ENCODE data around the gene MYD88. TPM values are rescaled to one million over a fixed set of nuclear protein-coding genes. Genes with fewer than 3 reads are reported as not detected.
A peak's percentile ranks its signal among the peaks of the same experiment; 100 is the strongest.
"Not testable (repeated sequence)": the region's sequence is repeated elsewhere in the genome, so short reads cannot be mapped to it uniquely, and the experiment has no call there.

Gene MYD88
- total RNA-seq, 1 experiment from 2014 or later: 21.2 TPM

- DNase-seq; H3K9me3 ChIP-seq; BruUV-seq (replicated peaks); H3K27me3 Mint-ChIP-seq (ENCODE audit: insufficient read depth, unreplicated experiment); H3K27me3 ChIP-seq (replicated peaks; ENCODE audit: control insufficient read depth, insufficient read depth, low read length); H3K36me3 ChIP-seq (ENCODE audit: control insufficient read depth, insufficient read depth, low read length); H3K9me3 Mint-ChIP-seq (ENCODE audit: unreplicated experiment): not testable (repeated sequence)
- peaks cover 56% of the 10 kb centered on the region for H3K36me3 Mint-ChIP-seq (ENCODE audit: insufficient read depth, unreplicated experiment)
- peaks cover 56% of the 10 kb centered on the region for H3K4me1 ChIP-seq
- ChIA-PET CTCF (interaction anchor here (2.4 kb wide), 1 partner anchor 29 kb away, joined by 16 read pairs; the partner anchor contains the start of gene OXSR1), POLR2A (interaction anchor here (2.7 kb wide), 1 partner anchor 29 kb away, joined by 73 read pairs; the partner anchor contains the start of gene OXSR1)
- peak overlapping the region; percentile 95 for H3K4me3 Mint-ChIP-seq (ENCODE audit: unreplicated experiment)
- H3K27ac Mint-ChIP-seq (ENCODE audit: unreplicated experiment): peak overlapping the region; percentile 82
- peaks cover 30% of the 10 kb centered on the region for H3K4me1 Mint-ChIP-seq (ENCODE audit: low read depth, unreplicated experiment)
- intact Hi-C loops (cut with micrococcal nuclease; ENCODE audit: unreplicated experiment): loop anchor here (5.0 to 10.0 kb wide), 2 partner anchors 102 to 319 kb away; partner anchors contain the start of gene ACVR2B
- peak overlapping the region; percentile 91 for H3K4me3 ChIP-seq (ENCODE audit: low read depth, low read length)
Measured at GRCh38 chr3:38135621-38136277, 2.7 kb upstream of the MYD88 start.

- Mint-ChIP-seq H3K4me1 (ENCODE audit: low read depth, unreplicated experiment) (peaks cover 30% of the 10 kb centered on the region), H3K4me3 (ENCODE audit: unreplicated experiment) (peak overlapping the region; percentile 95), H3K9me3 (ENCODE audit: unreplicated experiment) (no peaks in the 10 kb centered on the region), H3K27ac (ENCODE audit: unreplicated experiment) (peak overlapping the region; percentile 82), H3K36me3 (ENCODE audit: insufficient read depth, unreplicated experiment) (peaks cover 50% of the 10 kb centered on the region), H3K27me3 (ENCODE audit: insufficient read depth, unreplicated experiment) (no peaks in the 10 kb centered on the region)
- POLR2A ChIA-PET: interaction anchor here (0.5 to 2.7 kb wide), 5 partner anchors 20 to 132 kb away, joined by 3 to 73 read pairs (median 4); partner anchors contain the start of gene OXSR1
- H3K9me3 ChIP-seq: no peaks in the 10 kb centered on the region
- BruUV-seq (replicated peaks): TSS peak; percentile 36
- CTCF ChIA-PET: interaction anchor here (0.5 to 2.4 kb wide), 4 partner anchors 16 to 143 kb away, joined by 3 to 16 read pairs (median 4); partner anchors contain the start of gene OXSR1
- intact Hi-C loops (cut with micrococcal nuclease; ENCODE audit: unreplicated experiment): loop anchor here (5.0 to 10.0 kb wide), 2 partner anchors 101 to 318 kb away; partner anchors contain the start of gene ACVR2B
- peaks cover 50% of the 10 kb centered on the region for H3K4me1 ChIP-seq
- no peak for TF ChIP-seq CTCF (IDR thresholded peaks at IDR 0.05; ENCODE audit: insufficient read depth in 1 of 2, low read depth in 1 of 2, low read length in 1 of 2, severe bottlenecking in 1 of 2, unreplicated experiment in 1 of 2)
- H3K36me3 ChIP-seq (ENCODE audit: control insufficient read depth, insufficient read depth, low read length): peaks cover 7% of the 10 kb centered on the region
- no peaks in the 10 kb centered on the region for H3K27me3 ChIP-seq (replicated peaks; ENCODE audit: control insufficient read depth, insufficient read depth, low read length)
- H3K4me3 ChIP-seq (ENCODE audit: low read depth, low read length): peak overlapping the region; percentile 91
- no peak for DNase-seq
Measured at GRCh38 chr3:38136393-38136776, 2.1 kb upstream of the MYD88 start.

GRCh38 chr3:38136777-38137614, 1.5 kb upstream of the MYD88 start, which contains the start of gene ACAA1:
Gene ACAA1 (minus strand): TSS chr3:38137127. CDS start chr3:38137035, 92 bp downstream.
- Mint-ChIP-seq H3K36me3 (ENCODE audit: insufficient read depth, unreplicated experiment) (peaks cover 44% of the 10 kb centered on the region), H3K4me3 (ENCODE audit: unreplicated experiment) (peak within 1 kb of the TSS; percentile 95), H3K27me3 (ENCODE audit: insufficient read depth, unreplicated experiment) (no peaks in the 10 kb centered on the region), H3K9me3 (ENCODE audit: unreplicated experiment) (no peaks in the 10 kb centered on the region), H3K27ac (ENCODE audit: unreplicated experiment) (peak within 1 kb of the TSS; percentile 82), H3K4me1 (ENCODE audit: low read depth, unreplicated experiment) (peaks cover 30% of the 10 kb centered on the region)
- CTCF ChIA-PET: interaction anchor here (0.5 to 2.4 kb wide), 9 partner anchors 17 to 319 kb away, joined by 3 to 16 read pairs (median 3); partner anchors contain the start of genes OXSR1 and XYLB
- POLR2A ChIA-PET: interaction anchor here (0.5 to 2.7 kb wide), 11 partner anchors 10 to 319 kb away, joined by 3 to 73 read pairs (median 3); partner anchors contain the start of genes DLEC1 and OXSR1
- intact Hi-C loops (cut with micrococcal nuclease; ENCODE audit: unreplicated experiment): loop anchor here (1.0 to 10.0 kb wide), 5 partner anchors 19 to 318 kb away; partner anchors contain the start of genes ACVR2B, OXSR1 and XYLB
- DNase-seq: peak; percentile 99
- Histone ChIP-seq H3K9me3 (no peaks in the 10 kb centered on the region), H3K27me3 (replicated peaks; ENCODE audit: control insufficient read depth, insufficient read depth, low read length) (no peaks in the 10 kb centered on the region), H3K36me3 (ENCODE audit: control insufficient read depth, insufficient read depth, low read length) (peaks cover 4% of the 10 kb centered on the region), H3K4me3 (ENCODE audit: low read depth, low read length) (peak within 1 kb of the TSS; percentile 91), H3K4me1 (peaks cover 44% of the 10 kb centered on the region)
- TF ChIP-seq CTCF (IDR thresholded peaks at IDR 0.05; ENCODE audit: insufficient read depth in 1 of 2, low read depth in 1 of 2, low read length in 1 of 2, severe bottlenecking in 1 of 2, unreplicated experiment in 1 of 2): no peak
- BruUV-seq (replicated peaks): no TSS peak

Data from Caco-2 (cell line).